ENCODE data around the gene NLGN1. TPM values are rescaled to one million over a fixed set of nuclear protein-coding genes. Genes with fewer than 3 reads are reported as not detected.

NLGN1 gene
- total RNA-seq, 1 experiment from 2014 or later = not detected

DNA sequence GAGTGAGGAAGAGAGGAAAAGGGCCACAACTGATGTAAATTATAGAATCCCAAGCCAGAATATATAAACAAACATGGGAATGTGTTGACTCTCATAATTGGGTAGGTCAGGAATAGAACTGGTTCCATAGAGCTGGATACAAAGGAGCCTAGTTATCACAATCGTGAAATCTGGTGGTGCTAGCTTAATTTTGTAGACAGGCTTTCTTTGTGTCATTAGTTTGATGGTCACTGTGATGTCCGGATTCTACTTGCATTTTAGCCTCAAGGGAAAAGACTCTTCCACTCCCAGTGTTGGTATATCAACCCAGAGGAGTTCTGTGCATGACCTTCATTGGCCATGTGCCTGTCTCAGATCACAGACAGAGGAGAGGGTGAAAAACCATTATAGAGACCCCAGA, 81.8 kb downstream of the NLGN1 start:
- no TSS peak for BruUV-seq (replicated peaks)
- TF ChIP-seq, protein P1, sequence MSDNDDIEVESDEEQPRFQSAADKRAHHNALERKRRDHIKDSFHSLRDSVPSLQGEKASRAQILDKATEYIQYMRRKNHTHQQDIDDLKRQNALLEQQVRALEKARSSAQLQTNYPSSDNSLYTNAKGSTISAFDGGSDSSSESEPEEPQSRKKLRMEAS (IDR thresholded peaks at IDR 0.05) = no peak
- TF ChIP-seq ELF1 (IDR thresholded peaks at IDR 0.05; ENCODE audit: borderline replicate concordance, low read depth) = no peak
- TF ChIP-seq, protein P2, sequence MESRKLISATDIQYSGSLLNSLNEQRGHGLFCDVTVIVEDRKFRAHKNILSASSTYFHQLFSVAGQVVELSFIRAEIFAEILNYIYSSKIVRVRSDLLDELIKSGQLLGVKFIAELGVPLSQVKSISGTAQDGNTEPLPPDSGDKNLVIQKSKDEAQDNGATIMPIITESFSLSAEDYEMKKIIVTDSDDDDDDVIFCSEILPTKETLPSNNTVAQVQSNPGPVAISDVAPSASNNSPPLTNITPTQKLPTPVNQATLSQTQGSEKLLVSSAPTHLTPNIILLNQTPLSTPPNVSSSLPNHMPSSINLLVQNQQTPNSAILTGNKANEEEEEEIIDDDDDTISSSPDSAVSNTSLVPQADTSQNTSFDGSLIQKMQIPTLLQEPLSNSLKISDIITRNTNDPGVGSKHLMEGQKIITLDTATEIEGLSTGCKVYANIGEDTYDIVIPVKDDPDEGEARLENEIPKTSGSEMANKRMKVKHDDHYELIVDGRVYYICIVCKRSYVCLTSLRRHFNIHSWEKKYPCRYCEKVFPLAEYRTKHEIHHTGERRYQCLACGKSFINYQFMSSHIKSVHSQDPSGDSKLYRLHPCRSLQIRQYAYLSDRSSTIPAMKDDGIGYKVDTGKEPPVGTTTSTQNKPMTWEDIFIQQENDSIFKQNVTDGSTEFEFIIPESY (IDR thresholded peaks at IDR 0.05; ENCODE audit: extremely low read depth, insufficient replicate concordance, low read length) = no peak
- no peak for TF ChIP-seq EZH2phosphoT487 (IDR thresholded peaks at IDR 0.05; ENCODE audit: borderline replicate concordance)
- TF ChIP-seq, protein P3, sequence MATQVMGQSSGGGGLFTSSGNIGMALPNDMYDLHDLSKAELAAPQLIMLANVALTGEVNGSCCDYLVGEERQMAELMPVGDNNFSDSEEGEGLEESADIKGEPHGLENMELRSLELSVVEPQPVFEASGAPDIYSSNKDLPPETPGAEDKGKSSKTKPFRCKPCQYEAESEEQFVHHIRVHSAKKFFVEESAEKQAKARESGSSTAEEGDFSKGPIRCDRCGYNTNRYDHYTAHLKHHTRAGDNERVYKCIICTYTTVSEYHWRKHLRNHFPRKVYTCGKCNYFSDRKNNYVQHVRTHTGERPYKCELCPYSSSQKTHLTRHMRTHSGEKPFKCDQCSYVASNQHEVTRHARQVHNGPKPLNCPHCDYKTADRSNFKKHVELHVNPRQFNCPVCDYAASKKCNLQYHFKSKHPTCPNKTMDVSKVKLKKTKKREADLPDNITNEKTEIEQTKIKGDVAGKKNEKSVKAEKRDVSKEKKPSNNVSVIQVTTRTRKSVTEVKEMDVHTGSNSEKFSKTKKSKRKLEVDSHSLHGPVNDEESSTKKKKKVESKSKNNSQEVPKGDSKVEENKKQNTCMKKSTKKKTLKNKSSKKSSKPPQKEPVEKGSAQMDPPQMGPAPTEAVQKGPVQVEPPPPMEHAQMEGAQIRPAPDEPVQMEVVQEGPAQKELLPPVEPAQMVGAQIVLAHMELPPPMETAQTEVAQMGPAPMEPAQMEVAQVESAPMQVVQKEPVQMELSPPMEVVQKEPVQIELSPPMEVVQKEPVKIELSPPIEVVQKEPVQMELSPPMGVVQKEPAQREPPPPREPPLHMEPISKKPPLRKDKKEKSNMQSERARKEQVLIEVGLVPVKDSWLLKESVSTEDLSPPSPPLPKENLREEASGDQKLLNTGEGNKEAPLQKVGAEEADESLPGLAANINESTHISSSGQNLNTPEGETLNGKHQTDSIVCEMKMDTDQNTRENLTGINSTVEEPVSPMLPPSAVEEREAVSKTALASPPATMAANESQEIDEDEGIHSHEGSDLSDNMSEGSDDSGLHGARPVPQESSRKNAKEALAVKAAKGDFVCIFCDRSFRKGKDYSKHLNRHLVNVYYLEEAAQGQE (IDR thresholded peaks at IDR 0.05; ENCODE audit: low read depth) = no peak
- TF ChIP-seq, protein P4, sequence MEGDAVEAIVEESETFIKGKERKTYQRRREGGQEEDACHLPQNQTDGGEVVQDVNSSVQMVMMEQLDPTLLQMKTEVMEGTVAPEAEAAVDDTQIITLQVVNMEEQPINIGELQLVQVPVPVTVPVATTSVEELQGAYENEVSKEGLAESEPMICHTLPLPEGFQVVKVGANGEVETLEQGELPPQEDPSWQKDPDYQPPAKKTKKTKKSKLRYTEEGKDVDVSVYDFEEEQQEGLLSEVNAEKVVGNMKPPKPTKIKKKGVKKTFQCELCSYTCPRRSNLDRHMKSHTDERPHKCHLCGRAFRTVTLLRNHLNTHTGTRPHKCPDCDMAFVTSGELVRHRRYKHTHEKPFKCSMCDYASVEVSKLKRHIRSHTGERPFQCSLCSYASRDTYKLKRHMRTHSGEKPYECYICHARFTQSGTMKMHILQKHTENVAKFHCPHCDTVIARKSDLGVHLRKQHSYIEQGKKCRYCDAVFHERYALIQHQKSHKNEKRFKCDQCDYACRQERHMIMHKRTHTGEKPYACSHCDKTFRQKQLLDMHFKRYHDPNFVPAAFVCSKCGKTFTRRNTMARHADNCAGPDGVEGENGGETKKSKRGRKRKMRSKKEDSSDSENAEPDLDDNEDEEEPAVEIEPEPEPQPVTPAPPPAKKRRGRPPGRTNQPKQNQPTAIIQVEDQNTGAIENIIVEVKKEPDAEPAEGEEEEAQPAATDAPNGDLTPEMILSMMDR (IDR thresholded peaks at IDR 0.05 in 2 of 3, conservative IDR thresholded peaks at IDR 0.05 in 1 of 3; ENCODE audit: borderline replicate concordance in 1 of 3, insufficient read depth in 1 of 3, low read depth in 2 of 3, low read length in 2 of 3) = no peak
- TF ChIP-seq, protein P5, sequence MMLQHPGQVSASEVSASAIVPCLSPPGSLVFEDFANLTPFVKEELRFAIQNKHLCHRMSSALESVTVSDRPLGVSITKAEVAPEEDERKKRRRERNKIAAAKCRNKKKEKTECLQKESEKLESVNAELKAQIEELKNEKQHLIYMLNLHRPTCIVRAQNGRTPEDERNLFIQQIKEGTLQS (IDR thresholded peaks at IDR 0.05) = no peak
- TF ChIP-seq FOSL1 (IDR thresholded peaks at IDR 0.05; ENCODE audit: low read depth) = no peak
- H3K27me3 ChIP-seq (ENCODE audit: insufficient read depth, low read length) = no peaks in the 10 kb centered on the region
- no peaks in the 10 kb centered on the region for H3K36me3 ChIP-seq (ENCODE audit: control insufficient read depth in 1 of 2, insufficient read depth in 2 of 2, low read length in 2 of 2)
- no peak overlapping the region for H3K4me2 ChIP-seq (ENCODE audit: low read length)
- no peak overlapping the region for H3K4me3 ChIP-seq (replicated peaks in 1 of 2; ENCODE audit: low read depth in 1 of 2, low read length in 2 of 2)
- DNase-seq (ENCODE audit: low read depth, low spot score) = no peak
- H3K9me2 ChIP-seq (ENCODE audit: insufficient read depth) = no peaks in the 10 kb centered on the region
- H3K4me1 ChIP-seq (ENCODE audit: control insufficient read depth in 1 of 2, insufficient read depth in 2 of 2, low read length in 2 of 2) = no peaks in the 10 kb centered on the region
- H4K20me1 ChIP-seq (ENCODE audit: insufficient read depth) = no peaks in the 10 kb centered on the region
- no peak overlapping the region for H3K27ac ChIP-seq (ENCODE audit: low read depth, low read length)
- no peak for ATAC-seq
- H3K9me3 ChIP-seq (ENCODE audit: control insufficient read depth in 1 of 2, insufficient read depth in 1 of 2, low read depth in 1 of 2, low read length in 2 of 2) = no peaks in the 10 kb centered on the region
- intact Hi-C loops (cut with micrococcal nuclease) = no loop called here
- H2AFZ ChIP-seq (ENCODE audit: low read depth, low read length, poor library complexity, severe bottlenecking) = no peak overlapping the region
- RAD21 ChIA-PET (ENCODE audit: low non-redundant PET in 1 of 2, low total read pairs in 2 of 2, uncharacterized antibody in 2 of 2, unreplicated experiment in 2 of 2) = no interaction called here
- no peak overlapping the region for H3K9ac ChIP-seq (ENCODE audit: low read length)
- POLR2A ChIA-PET = no interaction called here
- no peaks in the 10 kb centered on the region for H3K79me2 ChIP-seq (ENCODE audit: insufficient read depth, low read length)
- CTCF ChIA-PET = no interaction called here
